Activated CD4-positive, alpha-beta T cell treated with anti-CD3 and anti-CD28 coated beads for 48 hours (primary cell): ENCODE data around the gene DYRK4.
"Not testable (repeated sequence)": the region's sequence is repeated elsewhere in the genome, so short reads cannot be mapped to it uniquely, and the experiment has no call there.

Experiments used
- DNase-seq: peaks from one replicate; pipeline ENCODE4 v3.0.0-alpha.2; 2020

Gene DYRK4

GRCh38 chr12:4562034-4562657, at the start of gene DYRK4:
Gene DYRK4, plus strand, starts transcription at chr12:4562208. Its CDS starts 38 bp downstream, at chr12:4562246.
- peak; percentile 15 for DNase-seq

DNA sequence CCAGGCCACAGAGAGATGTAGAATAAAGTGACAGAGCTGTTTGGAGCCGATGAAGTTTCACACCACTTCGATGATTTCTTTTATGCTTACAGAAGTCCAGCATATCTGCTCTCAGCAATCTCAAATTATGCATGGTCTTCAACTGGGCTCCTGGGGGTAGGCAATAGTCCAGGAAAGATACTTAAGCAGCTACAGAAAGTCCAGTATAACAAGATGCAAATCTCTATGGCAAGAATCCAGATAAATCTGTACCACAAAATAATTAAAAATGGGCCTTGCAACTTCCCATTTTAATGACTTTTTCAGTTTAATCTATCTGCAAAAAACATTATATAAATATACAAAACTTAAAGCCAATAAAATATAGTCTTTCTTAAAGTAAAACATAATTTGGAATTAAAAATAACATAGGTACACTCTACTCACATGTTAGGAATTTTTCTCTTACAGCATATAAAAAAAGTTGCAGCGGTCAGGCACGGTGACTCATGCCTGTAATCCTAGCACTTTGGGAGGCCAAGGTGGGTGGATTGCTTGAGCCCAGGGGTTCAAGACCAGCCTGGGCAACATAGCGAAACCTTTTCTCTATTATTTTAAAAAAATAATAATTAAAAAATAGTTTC, 43.8 kb upstream of the DYRK4 start:
- no peak for DNase-seq

DNA sequence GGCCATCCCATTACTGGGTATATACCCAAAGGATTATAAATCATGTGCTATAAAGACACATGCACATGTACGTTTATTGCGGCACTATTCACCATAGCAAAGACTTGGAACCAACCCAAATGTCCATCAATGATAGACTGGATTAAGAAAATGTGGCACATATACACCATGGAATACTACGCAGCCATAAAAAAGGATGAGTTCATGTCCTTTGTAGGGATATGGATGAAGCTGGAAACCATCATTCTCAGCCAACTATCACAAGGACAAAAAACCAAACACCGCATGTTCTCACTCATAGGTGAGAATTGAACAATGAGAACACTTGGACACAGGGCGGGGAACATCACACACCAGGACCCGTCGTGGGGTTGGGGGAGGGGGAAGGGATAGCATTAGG, 38.6 kb upstream of the DYRK4 start:
- DNase-seq = not testable (repeated sequence)

- DNase-seq = no peak
Observed at GRCh38 chr12:4526923-4527546, 35.0 kb upstream of the DYRK4 start.

GRCh38 chr12:4530160-4530559, 31.8 kb upstream of the DYRK4 start:
- DNase-seq = no peak

DNA sequence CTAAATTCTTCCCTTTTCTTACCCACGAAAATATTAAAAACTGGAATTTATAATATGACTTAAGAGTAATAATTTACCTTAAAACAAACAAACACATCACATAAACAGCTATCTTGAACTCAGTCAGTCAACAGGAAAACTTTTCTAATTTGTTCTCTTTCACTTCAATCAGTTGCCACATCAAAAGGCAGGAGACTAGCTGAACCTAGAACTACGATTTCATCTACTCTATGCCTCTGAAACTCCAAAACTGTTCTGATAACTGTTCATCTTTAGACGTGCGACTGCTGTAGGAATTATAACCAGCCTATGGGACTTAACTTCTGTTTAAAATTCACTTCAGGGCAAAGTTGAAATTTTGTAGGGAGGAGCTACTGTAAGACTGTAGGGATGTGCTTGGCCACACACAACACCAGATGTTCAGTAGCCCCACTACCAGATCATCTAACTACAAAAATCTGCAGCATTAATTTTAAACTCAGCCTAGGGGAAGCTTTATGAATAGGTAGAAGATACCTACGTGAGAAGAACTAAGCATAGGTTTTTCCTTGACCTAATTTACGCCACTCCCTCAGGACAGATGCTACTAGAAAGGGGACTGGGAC, 30.9 kb upstream of the DYRK4 start:
- DNase-seq = no peak

GRCh38 chr12:4535092-4535491, 26.9 kb upstream of the DYRK4 start:
- no peak for DNase-seq

- no peak for DNase-seq
Observed at GRCh38 chr12:4535871-4536270, 26.1 kb upstream of the DYRK4 start.

DNA sequence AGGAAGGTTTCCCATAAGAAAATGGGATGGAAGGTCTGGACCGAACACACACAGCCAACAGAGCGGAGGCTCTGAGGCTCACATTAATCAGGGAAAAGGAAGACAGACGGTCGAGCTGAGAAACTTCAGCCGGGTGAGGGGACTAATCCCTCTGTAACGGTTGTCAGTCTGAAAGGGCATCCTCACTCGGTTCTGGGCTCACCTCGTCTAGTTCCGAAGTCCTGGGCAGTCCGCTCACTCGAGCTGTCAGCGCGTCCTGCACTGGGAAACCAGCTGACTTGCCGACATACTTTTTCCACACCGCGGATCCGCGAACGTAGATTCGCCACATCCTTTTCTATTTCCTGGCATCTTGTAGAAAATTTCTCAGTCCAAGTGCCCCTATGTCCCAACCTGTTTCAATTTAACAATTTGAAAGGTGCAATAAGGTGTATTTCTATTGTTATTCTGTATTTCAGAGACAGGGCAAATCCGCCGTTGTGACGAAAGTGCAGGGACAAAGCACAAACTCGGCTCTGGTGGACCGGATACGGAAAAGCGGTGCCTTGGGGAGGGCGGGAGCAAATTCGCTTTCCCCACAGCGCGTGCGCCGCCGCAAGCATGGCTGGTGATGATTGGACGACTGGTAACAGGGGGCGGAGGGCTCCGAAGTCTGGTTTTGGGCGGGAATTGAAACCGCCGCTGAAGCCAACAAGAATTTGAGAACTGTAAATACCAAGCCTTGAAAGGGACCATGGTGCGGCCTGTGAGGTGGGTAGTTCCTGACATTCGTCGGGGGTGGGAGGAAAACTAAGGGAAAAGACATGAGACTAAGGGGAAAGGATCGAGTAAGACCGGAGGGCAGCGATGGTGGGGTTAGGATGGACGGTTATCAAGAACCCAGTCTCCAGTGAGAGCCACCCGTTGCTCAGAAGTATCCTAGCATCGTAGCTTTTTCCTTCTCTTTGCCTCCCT, 23.5 kb upstream of the DYRK4 start, which contains the start of gene RAD51AP1:
TSS of gene RAD51AP1 (plus strand) at position 684 of the 954 bp plus-strand sequence. CDS start at position 734, 50 bp downstream.
- DNase-seq = peak; percentile 97

DNA sequence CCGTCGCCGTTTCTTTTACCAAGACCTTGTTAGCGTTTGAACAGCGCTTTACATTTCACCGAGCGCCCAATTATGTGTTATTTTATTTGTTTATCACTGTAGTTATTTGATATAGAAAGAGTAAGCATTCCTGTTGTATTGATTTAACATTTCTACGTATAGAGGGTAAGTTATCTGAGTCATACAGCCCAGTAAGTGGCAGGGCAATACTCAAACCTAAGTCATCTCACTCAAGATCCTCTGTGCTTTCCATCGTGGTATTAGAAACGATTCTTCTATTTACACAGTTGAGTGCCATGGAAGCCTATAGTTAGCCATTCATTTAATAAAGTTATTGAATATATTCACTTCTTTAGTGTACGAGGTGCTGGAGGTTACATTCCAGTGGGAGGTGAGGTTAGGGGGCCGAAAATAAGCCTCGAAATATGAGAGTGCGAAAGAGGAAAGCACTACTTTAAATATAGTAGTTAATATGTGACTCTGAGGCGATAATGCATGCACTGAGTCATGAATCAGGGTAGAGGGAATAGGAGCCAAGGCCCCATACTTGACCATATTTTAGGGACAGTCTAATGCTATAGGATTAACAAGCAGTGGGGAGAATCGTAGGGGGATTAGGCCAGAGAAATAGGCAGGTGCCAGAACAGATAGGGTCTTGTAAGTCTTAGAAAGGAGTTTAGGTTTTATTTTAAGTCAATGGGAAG, 22.7 kb upstream of the DYRK4 start:
- no peak for DNase-seq

DNA sequence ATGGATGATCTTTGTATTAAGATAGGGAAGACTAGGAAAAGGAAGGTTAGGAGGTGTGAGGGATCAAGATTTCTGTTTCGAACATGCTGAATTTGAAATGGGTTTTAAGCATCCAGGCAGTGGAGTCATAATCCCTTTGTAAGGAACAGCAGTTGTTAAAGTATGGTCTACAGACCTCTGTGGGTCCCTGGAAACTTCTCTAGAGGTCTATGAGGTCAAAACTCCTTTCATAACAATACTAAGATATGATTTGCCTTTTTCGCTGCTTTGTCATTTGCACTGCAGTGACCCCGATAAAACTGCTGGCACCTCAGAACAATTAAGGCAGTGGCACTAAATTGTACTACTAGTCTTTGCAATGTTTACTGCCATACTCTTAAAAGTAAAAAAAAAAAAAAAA, 21.8 kb upstream of the DYRK4 start:
- no peak for DNase-seq

GRCh38 chr12:4540638-4541037, 21.4 kb upstream of the DYRK4 start:
- DNase-seq = no peak

DNA sequence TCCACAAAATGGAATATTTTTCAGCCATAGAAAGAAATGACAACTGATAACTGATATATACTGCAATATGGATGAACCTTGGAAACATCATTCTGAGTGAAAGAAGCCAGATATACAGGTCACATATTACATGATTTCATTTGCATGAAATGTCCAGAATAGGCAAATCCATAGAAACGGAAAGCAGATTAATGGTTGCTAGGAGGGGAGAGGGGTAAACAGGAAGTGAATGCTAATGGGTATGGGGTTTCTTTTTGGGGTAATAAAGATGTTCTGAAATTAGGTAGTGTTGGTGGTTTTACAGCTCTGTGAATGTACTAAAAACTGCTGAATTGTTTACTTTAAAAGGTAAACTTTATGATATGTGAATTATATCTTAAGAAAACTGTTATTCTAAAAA, 16.8 kb upstream of the DYRK4 start:
- no peak for DNase-seq

GRCh38 chr12:4552191-4552590, 9.8 kb upstream of the DYRK4 start:
- DNase-seq = no peak

GRCh38 chr12:4553943-4554342, 8.1 kb upstream of the DYRK4 start:
- no peak for DNase-seq

DNA sequence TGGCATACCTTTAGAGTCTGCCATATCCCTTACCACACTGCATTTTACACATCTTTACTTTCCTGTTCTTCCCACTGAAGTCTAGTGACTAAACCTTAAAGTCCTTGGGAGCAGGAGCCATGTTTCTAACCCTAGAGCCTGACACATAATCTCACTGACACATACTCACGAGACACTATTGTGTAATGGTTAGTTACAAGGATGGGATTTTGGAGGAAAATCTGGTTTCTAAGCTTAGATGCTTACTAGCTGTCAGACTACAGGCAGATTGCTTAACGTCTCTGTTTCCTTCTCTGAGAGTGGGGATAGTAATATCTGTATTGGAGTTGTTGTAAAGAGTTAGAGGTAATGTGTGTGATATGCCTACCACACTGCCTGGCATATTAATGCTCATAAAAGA, 6.2 kb upstream of the DYRK4 start:
- DNase-seq = no peak

DNA sequence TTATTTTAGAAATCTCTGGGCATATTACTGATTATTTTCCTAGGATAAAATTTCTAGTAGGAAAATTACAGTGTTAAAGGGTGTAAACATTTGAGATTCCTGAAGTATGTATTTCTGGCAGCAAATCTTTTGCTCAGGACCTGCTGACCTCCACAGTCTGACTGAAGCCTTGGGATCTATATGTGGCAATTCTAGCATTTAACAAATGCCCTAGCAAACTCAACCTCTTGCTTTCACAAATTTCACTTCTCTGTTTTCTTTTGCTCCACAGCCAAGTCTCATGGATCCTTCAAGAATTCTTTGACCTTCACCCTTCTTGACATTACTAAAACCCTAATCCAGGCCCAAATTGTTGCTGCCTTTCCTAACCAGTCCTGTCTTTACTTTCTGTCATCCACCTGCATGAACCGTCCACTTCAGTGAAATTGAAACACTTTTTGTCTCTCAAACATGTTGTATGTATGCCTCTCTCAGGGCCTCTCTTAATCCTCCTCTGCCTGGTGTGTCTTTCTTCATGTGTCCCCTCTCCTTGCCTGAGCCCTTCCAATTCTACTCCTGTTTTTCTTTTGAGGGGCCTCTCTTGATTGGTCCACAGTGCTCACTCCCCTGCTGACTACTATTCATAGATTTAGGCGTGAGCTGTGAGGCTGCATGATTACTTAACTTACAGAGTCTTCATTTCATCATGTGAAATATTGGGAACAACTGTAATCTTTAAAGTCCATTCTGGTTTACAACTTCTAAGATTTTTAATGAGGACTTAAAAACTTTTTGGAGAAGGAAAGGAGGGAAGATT, 5.1 kb upstream of the DYRK4 start:
- no peak for DNase-seq

DNA sequence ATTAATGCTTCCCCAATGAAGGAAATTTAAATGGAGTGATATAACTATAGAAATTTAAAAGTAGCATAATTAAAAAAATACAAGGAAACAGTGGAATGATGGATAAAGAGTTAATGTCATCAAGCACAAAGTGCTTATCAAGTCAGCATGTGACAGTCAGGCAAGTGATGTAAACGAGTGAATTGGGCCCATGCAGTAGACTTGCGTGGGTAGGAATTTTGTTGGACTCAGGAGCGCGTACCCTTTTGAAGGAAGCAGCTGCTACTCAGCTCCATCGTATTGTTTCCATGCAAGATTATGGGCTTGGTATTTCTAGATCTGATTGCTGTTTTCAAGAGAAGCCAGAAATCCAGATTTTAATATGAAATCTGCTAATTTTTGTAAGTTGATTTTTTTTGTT, 4.4 kb upstream of the DYRK4 start:
- no peak for DNase-seq

DNA sequence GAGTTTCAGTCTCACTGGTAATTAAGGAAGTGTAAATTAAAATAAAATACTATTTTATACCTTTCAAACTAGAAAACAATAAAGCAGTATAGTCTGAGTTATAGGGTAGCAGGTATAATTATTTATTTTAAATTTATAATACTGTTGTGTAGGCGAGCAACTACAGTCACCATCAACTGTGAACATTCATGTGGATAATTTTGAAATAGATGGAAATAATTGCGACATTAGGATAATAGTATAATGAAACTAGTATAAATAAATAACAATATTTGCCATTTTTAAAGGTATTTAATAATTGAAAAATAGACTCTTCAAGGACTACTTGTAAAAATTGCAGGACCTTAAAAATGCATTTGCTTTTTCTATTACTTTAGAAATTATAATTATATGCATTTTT, 3.8 kb upstream of the DYRK4 start:
- DNase-seq = no peak

DNA sequence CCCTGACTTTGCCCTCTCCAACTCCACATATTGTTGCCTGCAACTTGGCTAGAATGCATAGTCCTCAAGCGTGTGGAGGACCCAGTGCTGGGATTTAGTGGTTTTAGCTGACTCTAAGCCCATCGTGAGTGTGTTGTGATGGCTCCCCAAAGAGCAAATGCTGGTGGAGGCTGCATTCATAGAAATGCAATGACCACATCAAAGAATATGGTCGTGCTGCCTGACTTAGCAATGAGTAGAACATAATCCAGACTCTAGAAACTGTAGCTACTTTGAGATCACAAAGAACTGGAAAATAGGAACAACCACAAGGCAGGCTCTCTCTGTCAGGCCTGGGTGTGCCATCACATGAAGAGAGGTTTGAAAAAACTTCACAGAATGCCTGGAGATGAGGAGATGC, 1.3 kb downstream of the DYRK4 start:
- no peak for DNase-seq

- no peak for DNase-seq
Observed at GRCh38 chr12:4564818-4565217, 2.8 kb downstream of the DYRK4 start.
